HG03457 (cell line): ENCODE measurements around the gene CUBN.
"Not testable (repeated sequence)": the region's sequence is repeated elsewhere in the genome, so short reads cannot be mapped to it uniquely, and the experiment has no call there.

Experiments
- ATAC-seq: cut with Tn5 transposase; IDR thresholded peaks from one replicate; pipeline ENCODE4 v1.9.1; 2021; ENCODE audit warnings: moderate number of reproducible peaks; ENCODE audit not compliant: unreplicated experiment

Gene CUBN

DNA sequence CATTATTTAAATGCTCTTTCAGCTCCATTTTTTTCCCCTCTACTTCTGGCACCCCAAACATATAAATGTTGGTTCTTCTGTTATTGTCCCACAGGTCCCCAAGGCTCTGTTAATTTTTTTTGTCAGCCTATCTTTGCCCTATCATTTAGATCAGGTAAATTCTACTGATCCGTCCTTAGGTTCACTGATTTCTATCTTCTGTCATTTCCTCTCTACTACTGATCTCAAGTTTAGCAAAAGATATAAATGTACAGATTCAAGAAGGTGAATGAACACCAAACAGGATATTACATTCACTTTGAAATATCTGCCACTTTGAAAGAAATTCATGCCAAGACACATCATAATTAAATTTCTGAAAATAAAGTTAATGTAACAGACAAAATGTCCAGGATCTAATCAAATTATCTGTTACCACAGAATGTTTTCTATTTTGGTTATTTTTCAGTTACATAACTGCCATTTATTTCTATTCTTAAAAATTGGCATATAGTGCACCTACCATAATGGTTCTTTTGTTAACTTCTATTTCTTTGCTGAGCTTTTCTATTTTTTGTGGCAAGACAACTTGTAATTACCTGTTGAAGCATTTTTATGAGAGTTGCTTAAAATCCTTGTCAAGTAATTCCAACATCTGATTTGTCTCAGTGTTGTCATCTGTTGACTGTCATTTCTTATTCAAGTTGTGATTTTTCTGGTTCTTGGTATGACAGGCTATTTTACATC is 12.1 kb upstream of the CUBN start:
- no peak for ATAC-seq

DNA sequence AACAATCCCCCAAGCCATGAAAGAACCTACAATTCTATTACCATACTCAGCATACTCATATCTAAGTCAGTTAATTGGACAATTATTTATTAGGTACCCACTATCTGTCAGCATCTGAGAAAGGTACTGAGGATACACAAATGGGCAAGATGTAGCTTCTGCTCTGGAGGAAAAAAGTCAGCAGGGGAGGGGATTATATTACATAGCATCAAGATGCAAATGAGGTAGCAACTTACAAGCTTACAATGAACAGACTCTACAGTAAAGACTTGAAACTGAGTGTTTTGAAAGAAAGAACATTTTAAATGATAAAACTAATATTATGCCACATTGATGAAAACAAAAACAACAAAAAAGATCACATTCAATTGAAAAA is 10.8 kb upstream of the CUBN start:
- no peak for ATAC-seq

DNA sequence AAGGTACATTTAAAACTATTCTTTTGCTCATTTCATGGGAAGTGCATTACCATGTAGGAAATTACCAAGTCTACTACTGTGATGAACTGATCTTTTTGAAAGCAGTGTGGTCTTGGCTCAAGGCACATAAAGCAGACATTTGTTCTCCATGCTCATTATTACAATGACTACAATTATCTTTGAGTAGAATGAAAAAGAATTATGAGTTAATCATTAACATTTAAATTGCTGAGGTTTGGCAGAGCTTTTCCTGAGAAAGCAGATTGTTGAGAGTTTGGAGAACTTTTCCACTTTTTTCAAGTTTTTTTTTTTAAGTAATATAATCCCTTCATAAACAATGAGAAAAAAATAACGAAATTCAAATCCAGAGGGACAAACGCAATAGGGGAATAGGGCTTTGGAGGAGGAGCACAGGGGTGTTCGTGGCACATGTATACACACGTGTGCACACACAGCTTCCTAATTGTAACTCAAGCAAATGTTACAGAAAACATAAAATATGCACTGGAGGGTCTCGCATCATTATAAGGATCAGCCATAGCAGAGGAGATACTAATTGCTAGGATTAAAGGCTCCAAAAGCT is 8.9 kb upstream of the CUBN start:
- no peak for ATAC-seq

DNA sequence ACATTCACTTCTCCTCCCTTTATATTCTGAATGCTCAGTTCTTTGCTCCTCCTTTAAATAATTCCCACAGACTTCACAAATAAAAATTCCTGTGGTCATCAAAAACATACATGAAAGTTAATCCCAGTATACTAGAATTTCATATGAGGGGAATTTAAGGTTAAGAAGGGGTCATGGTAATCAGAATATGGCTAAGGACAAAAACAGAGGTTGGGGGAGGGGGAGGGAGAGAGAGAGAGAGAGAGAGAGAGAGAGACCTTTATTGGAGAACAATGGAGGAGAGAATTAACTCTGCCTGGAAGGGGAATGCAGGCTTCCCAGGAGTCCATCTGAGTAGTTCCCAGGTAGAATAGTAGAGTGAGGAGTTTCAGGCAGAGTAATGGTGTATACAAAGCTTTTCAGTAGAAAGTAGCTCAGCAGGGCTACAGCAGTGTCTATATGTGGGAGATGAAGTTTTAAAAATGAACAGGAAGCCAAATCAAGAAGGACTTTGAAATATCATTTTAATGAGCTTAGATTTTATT is 5.2 kb upstream of the CUBN start:
- ATAC-seq, result no peak

DNA sequence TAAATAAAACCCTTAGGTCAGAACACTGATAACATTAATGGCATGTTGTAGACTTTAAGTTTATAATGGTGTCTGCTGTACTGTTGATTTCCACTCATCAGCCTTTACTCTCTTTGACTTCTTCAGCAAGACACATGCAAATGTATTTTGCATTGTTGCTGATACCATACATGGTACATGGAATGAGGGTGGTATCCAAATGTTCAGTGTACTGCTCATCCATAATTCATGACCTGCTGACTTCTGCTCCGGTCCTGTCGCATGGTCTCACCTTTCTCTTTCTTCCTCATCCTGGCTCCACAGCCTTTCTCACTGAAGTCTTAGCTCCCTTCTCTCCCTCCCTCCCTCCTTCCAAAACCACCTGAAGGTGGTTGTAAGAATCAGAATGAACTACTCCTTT is 4.7 kb upstream of the CUBN start:
- no peak for ATAC-seq

DNA sequence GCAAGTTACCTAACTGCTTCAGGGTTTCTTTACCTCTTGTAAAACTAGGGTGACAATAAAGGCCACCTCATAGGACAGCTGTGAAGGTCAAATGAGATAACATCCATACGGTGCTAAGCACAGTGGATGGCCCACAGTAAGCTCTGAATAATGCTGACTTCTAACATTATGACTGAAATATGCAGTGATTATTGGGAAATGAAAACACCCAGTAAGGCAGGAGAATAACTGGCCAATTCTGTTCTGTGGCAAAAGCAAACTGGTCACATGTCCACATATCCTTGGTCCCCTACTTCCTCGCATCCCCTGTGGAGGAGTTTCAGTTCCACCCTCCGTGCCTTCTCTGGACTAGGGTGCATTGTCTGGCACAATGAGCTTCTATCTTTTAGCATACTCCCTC is 1.4 kb downstream of the CUBN start:
- no peak for ATAC-seq

DNA sequence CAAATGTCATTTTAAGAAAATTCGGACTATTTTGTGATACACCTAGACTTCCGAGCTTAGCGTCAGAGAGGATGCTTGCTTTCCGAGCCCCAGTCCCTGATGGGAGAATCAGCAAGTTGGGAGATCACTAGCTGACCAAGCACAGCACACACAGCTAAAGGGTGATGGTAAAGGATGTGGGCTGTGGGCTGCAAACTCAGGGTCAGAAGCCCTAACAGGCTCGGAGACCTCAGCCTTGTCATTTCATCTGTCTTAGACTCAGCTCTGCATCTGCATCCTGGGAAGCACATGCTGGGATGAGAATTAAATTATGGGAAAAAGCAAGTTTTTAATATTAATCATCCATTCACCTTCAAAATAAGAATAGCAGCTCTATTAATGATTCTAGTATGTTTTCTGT is 3.3 kb downstream of the CUBN start:
- no peak for ATAC-seq

DNA sequence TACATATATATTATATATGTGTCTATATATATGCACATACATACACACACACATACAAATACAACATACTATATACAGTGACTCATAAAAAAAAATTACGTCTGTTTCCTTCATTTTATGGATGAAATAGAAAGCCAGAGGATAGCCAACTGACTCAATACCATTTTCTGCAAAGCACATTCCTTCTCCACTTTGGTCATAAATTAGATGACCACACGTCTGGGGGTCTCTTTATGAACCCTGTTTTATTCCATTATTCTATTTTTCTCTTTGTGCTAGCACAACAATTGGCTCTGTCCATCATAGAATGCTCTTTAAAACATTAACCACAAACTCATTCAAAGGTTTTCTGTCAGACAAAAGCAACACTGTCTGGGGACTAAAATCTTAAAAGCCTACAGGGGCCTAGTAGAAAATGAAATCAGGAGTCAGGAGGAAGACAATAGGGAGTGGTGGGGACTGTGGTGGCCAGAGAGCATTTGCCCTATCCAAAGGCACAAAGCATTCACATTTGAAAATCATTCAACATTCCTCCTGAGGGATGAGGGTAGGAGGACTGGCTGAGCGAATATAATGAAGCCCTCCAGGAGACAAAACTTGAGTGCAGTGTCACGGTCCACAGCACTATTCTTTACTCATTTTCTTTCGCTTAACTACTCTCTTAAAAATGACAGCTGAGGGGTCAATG is 4.3 kb downstream of the CUBN start:
- ATAC-seq, result no peak

DNA sequence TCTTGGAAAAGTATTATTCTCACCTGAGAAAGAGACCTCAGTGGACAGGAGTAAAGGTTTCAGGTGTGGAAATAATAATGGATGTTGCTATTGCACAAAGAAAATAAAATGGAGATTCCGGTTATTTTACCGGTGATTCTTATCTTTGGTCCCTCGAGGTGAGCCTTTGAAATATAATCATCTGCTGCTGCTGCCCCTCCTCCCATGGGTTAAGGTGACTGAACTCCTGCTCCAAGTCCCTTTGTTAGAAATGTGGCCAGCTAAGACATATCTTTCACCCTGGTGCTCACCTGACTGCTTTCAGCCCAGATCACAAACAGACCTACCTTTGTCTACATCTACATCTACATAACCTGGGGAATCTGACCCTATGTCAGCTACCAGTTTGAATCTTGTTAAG is 5.7 kb downstream of the CUBN start:
- no peak for ATAC-seq

DNA sequence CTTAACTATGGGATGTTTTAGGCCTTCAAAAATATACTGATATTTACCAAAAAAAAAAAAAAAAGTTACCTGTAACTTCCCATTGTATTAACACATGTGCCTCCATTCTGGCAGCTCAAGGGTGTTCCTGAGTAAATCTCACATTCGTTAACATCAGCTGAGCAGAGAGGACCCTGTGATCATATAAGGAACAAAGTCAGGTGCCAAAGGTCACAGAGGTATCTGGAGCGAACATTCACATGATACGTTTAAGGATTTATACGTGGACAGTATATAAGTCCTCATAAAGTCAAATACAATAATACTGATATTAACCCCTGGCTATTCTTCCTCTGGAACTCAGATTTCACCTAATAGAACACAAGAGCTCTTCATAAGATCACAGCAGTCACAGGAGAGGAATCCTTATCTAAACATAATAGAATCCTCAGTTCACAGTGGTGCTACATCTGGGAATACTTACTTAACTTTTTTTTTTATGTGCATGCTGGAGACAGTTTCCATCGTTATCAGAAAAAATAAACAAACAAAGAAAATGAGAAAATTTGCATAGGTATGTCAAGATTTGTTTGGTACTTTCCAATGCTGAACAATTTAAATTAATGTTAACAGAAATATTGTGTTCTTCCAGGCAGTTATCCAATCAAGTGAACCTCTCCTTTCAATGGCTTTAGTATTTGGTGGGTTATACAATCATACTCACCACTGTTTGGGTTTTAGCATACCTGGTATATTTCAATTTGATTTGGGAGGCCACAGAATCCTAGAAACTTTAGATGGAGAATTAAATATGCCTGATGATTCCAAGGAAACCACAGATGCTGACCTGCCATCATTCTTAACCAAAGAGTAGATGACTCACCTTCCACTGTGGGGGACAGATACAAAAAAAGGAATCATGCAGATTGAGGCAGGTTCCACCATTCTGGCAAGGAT is 6.6 kb downstream of the CUBN start:
- ATAC-seq, result no peak

DNA sequence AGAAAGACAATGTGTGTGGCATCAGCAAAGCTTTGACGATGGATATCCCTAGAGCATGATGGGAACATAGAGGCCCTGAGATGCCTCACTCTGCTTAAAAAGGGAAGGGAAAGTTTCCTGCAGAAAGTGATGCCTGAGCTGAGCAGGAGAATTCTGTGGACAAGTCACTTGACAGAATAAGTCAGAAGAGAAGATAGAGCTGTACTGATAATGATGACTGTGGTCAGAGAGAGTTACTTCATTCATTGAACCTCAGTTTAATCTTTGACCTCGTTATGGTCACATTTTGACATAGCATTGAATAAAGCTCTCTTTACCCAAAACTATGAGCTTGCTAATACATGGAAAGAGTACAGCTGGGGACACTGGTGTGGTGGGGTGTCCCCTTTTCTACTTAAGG is 7.6 kb downstream of the CUBN start:
- ATAC-seq, result no peak

DNA sequence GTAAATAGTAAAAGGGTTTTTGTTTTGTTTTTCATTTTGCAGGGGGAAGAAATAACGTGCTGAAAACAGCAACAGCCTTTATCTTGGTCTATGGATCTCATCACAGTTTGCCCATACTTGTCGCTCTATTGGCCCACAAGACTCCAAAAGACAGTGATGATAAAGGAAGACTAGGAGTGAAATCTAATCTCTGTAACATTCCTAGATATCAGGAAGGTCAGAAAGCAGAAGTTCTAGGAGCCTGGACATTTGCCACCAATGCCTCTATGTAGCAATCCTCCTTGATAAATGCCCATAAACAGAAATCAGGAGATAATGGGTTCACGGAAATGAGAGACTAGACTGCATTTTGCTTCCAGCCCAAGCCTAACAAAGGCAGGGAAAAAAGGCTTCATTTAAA is 8.9 kb downstream of the CUBN start:
- ATAC-seq, result no peak

DNA sequence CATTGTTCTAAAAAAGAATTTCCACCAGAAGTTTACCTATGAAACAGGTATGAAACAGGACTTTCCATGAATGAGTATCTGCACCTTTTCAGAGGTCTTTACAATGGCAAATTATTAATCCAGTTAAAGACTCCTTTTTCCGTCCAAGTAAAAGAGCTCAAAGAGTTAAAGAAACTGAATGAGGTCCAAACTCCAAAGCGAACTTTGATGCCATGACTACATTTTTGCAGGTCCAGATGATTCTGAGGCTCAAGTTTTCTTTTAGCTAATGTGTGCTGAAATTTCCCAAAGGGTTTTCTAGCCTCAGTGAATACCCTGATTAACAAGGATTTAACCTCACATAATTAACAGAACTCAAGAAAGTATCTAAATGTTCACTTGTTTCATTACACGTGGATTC is 9.8 kb downstream of the CUBN start:
- ATAC-seq, result no peak

DNA sequence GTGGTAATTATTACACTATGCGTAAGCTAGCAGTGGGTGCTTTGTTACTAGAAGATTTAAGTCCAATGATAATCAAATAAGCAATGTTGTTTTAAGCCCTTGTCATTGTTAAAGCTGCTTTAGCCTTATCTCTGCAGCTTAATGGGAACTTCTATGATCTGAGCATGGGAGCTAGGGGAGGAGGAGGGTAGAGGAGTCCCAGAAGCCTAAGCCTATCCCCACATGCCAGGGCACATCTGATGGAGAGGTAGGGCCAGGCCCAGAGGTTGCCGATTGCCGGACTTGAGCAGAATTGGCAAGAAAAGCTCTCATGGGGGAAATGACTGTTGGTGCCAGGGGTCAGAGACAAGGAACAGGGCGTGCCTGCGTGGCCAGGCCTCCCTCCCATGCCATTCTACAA is 13.4 kb downstream of the CUBN start:
- no peak for ATAC-seq

DNA sequence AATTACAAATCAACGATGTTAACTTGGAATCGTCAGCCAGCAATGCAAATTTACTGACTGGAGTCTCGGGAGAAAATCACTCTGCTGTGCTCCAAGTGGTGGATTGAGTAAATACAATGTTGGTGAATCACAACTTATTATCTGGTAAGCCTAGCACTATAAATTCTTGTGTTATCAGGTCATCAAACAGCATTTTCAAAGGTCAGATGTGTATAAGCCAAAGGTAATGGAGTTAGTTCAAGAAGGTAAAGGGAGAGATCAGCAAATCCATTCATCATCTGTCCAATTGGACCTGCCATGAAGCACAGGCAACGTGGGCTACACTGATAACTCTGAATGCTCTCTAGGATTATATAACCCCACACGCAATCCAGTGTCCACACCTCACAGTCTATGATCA is 13.9 kb downstream of the CUBN start:
- no peak for ATAC-seq

DNA sequence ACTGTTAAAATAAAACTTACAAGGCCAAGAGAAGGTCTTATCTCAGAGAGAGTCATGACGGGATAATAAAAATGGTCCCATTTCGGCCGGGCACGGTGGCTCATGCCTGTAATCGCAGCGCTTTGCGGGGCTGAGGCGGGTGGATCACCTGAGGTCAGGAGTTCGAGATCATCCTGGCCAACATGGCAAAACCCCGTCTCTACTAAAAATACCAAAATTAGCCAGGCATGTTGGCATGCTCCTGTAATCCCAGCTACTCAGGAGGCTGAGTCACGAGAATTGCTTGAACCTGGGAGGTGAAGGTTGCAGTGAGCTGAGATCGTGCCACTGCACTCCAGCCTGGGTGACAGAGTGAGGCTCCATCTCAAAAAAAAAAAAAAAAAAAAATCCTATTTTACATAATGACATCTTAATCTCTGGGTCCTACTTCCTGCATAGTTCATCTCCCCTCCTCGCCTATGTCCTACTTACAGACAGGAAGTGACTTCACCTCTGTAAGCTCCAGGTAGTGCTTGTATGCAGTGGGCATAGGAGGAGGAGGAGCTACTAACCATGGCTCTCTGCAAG is 14.7 kb downstream of the CUBN start:
- not testable (repeated sequence) for ATAC-seq

DNA sequence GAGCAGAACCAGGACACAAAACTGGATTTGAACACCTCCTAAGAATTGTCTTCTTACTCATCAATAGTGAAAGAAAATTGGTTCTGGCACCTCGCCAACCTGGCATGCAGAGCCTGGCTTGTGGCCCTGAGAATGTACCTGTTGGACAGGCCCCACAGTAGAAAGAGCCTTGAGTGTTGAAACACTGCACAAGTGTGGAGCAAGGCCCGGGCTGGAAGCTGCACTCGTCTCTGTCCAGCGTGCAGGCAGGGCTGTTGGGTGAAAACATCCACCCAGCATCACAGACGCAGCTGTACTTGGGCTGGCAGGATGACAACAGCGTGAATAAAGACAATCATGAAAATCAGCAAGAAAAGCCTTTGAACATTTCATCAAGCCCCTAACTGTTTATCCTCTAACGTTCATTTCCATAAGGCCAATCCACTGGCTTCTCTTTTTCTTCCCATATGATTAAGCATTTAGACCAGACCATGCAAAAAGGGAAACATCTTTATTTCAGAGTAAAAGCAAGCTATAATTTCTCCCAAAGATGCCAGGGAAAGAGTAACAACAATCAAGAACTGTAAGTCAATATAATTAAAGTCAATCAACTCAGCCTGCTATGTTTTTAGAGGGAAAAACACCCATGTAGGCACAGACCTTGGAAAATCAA is 15.6 kb downstream of the CUBN start:
- no peak for ATAC-seq

DNA sequence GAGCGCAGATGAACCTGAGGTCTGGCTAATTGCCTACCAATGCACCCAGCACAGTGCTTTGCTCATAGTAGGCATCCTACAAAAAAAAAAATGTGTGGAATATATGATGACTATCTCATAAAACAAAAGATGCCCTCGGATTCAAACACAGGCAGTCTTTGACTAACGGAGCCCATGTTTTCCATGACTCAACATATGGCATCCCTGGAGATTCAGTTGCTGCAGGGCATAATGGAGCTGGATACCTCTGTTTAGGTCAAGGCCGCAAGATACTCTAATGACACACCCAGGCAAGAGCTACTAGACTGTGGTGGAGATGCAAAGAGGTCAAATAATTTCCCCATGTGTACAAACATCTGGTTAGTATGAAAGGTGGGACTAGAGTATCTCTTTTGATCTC is 16.3 kb downstream of the CUBN start:
- ATAC-seq, result no peak

DNA sequence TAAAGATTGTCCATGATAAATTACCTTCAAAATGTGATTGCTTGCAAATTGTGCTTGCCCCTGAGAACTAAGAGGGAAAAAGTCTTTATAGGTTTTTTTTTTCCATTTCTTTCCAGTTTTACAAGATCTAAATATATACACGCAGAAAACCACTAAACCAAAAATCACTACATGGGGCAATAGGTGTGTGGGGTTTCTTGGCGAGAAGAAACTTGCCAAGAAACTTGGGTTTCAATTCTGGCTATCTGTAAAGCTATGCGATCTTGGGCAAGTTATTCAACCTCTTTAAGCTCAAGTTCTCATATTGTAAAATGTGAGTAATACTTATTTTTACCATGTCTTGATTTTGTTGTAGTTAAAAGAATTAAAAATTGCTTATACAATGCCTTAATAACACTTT is 17.0 kb downstream of the CUBN start:
- no peak for ATAC-seq

DNA sequence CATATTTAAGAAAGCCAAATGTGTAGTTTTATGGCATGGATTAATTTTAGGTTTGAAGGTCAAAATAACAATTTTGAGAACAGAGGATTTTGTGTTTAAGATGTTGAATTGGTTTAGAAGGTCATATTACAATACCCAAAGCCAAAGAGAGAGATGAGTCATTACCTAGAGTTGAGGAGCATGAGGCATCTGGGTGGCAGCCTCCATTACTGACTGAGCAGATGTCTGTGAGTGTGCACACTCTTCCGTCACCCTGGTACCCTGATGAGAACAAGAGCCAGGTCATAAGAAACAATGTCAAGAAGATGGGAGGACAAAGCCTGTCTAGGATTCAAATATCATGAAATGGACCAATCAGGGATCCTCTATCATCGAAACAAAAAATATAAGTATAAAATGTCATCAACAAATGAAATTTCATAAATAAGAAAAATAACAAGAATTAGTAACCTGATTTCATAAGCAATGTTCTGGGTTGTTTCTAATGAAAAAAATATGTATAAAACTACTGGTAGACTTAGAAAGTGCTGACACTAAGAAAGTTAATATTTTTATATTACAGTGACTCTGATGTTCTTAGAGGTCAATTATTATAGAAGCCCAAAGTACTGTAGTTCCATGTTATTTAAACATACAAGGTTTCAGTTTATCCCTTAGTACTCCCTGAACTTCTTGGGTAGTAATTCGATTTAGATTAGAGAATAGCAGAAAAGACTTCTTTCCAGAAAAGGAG is 20.0 kb downstream of the CUBN start:
- ATAC-seq, result no peak
